GM19467 (cell line): ENCODE measurements around the gene EGLN2.
"Not testable (repeated sequence)": the region's sequence is repeated elsewhere in the genome, so short reads cannot be mapped to it uniquely, and the experiment has no call there.

Experiments
- ATAC-seq: cut with Tn5 transposase; IDR thresholded peaks from one replicate; pipeline ENCODE4 v1.9.1; 2021; ENCODE audit warnings: mild to moderate bottlenecking, moderate library complexity; ENCODE audit not compliant: unreplicated experiment

Gene EGLN2

DNA sequence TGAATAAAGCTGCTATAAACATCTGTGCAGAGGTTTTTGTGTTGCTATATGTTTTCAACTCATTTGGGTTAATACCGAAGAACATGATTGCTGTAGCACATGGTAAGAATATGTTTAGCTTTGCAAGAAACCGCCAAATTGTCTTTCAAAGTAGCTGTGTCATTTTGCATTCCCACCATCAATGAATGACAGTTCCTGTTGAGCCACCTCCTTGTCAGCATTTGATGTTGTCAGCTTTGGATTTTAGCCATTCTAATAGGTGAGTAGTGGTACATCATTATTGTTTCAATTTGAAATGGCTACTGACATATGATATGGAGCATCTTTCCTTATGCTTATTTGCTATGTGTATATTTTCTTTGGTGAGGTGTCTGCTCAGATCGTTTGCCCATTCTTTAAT, 43.0 kb downstream of the EGLN2 start:
- not testable (repeated sequence) for ATAC-seq

DNA sequence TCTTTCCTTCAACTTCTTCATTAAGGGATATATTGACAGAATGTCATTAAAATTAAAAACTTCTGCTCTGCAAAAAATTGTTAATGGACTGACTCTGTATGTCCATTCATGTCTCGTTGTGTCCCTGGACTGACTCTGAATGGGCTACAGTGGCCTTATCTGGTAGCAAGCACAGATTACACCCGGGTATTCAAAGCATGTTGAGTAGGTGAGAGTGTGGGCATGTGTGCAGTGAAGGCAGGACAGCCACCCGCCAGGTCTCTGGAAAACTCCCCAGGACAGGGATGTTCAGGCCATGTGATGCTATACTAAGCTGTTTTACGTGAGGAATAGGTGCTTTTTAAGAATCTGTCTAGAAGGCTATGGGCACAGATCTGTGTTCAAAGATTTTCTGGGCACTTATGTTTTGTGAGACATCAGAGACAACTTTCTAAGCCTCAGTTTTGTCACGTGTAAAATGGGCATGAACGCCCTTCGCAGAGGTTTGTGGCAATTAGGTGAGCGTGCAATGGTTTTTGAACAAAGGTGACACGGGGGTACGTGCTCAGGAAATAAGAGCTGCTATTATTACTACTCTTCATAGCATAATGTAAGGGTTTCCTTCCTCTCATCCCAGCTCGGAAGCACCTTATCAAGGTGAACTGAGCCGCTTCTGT, 44.1 kb downstream of the EGLN2 start:
- not testable (repeated sequence) for ATAC-seq

DNA sequence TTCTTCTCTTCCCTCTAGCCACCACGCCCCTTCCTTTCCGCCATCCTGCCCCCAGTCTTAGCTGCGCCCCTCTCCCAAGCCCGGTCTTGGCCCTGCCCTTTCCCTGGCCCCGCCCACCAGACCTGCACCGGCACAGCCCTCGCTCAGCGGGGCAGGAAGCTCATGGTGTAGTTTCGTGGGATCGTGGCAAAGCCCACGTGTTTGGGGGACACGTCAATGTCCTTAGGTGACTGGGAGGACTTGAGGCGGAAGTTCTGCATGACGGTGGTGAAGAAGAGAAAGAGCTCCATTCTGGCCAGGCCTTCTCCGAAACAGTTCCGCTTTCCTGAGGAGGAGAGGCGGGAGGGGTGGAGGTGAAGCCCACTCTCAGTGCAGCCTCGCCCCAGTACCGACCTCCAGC, 44.7 kb downstream of the EGLN2 start:
- not testable (repeated sequence) for ATAC-seq

DNA sequence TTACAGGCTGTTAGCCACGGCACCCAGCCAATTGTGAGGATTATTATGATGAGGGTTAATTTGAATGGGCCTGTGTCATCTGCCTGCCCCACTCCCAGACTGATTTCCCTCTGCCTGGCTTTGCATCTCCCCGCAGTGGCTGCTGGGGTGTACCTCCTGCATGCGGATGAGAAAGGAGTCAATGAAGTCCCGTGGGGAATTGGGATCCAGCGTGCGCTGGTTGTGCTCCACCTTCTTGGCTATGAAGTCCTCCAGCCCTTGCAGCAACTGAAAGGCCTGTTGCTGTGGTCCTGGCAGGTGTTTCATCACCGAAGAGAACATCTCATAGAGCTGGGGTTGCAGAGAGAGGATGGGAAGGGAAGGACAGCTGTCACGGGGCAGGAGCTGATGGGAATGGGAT, 47.7 kb downstream of the EGLN2 start:
- not testable (repeated sequence) for ATAC-seq

DNA sequence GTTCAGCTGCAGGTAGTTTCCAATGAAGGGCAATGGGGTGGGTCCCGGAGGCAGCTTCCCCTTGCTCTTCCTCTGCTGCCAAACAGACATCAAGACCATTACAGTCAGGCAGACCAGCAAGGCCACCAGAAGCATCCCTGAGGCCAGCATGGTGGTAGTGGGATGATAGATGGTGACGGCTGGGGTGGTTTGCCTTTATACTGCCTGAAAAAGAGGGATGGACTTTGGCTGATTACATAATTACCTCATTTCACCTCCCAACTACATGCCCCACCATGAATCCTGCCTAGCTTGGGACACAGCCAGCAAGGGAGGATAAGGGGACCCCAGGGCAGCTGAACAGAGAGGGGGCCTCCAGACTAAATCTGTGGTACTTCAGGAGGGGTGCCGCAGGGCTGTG, 51.3 kb downstream of the EGLN2 start, which contains the start of gene CYP2A6:
Gene CYP2A6, minus strand, starts transcription at position 171 of the 400 bp plus-strand sequence. Its CDS starts 21 bp downstream, at position 150.
- not testable (repeated sequence) for ATAC-seq

DNA sequence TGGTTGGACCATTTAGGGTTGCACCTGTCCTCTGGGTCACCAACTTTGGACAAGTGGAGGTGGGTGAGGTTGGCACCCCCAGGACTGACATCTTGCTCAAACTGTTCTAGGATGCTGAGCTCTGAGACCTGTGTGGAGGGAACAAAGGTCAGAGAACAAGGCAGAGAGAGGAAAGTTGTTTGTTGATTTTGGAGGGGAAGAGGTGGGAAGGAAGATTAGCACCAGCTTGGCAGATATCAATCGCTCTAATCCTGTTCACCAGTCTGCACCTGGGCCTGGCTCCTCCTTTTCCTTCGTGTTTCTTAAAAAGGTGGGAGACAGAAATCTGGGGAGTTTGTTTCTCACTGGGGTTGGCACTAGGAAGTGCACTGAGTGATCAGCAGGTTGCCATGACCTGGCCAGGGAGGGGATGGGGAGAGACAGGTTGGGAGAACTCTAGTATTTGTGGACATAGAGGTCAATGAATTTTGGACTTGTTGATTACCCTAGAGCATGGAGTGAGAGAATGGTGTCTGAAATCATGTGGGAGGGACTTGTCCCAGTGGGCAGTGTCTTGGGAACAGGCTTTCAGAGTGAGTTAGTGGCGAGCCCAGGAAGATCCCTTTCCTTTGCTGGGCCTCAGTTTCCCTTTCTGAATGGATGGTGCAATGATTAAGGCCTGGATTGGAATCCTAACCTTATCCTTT, 53.6 kb downstream of the EGLN2 start:
- ATAC-seq: not testable (repeated sequence)
